Caco-2 (cell line): ENCODE measurements around the gene XPO1. TPM values are rescaled to one million over a fixed set of nuclear protein-coding genes. Genes with fewer than 3 reads are reported as not detected.
"Not testable (repeated sequence)": the region's sequence is repeated elsewhere in the genome, so short reads cannot be mapped to it uniquely, and the experiment has no call there.

ENCODE experiments used
- BruUV-seq: library from RNA; stranded (reverse); fragments of 400-500 nt; replicated peaks from 2 replicates; lab custom pipeline; 2021; lab: Mats Ljungman, UMichigan
- CTCF ChIA-PET: fragments of 300-600 bp; sonication (Branson Sonifier 250); formaldehyde crosslinking; loops from one replicate; lab custom pipeline; 2022; ENCODE audit warnings: antibody characterized with exemption; lab: Charles Lee
- POLR2A ChIA-PET: fragments of 300-600 bp; sonication (Branson Sonifier 250); formaldehyde crosslinking; loops from one replicate; lab custom pipeline; 2022; ENCODE audit warnings: antibody characterized with exemption; lab: Charles Lee
- DNase-seq, 2 experiments: peaks; one replicate each; pipeline versions ENCODE4 v3.0.0 to v3.0.0-alpha.2; 2020 to 2022
- H3K27me3 ChIP-seq: replicated peaks from 2 replicates; pipeline ENCODE4 v1.6.0; 2011; ENCODE audit warnings: low read length; ENCODE audit not compliant: control insufficient read depth, insufficient read depth
- H3K36me3 ChIP-seq: 2 replicates; pipeline ENCODE4 v1.5.1; 2011; ENCODE audit warnings: low read length; ENCODE audit not compliant: control insufficient read depth, insufficient read depth
- H3K4me1 ChIP-seq: fragments of 250-450 bp; sonication (Bioruptor Pico); 2 replicates; pipeline ENCODE4 v1.5.1; 2020; ENCODE audit warnings: mild to moderate bottlenecking
- H3K4me3 ChIP-seq: 2 replicates; pipeline ENCODE4 v1.5.1; 2011; ENCODE audit warnings: low read depth, mild to moderate bottlenecking, control low read depth, low read length
- H3K9me3 ChIP-seq: fragments of 250-450 bp; sonication (Bioruptor Pico); 2 replicates; pipeline ENCODE4 v1.5.1; 2020; ENCODE audit warnings: mild to moderate bottlenecking, moderate library complexity
- H3K27ac Mint-ChIP-seq: one replicate; pipeline ENCODE4 v1.8.0; 2022; ENCODE audit warnings: mixed read lengths; ENCODE audit not compliant: unreplicated experiment
- H3K27me3 Mint-ChIP-seq: one replicate; pipeline ENCODE4 v1.8.0; 2022; ENCODE audit warnings: mixed read lengths; ENCODE audit not compliant: insufficient read depth, unreplicated experiment
- H3K36me3 Mint-ChIP-seq: one replicate; pipeline ENCODE4 v1.8.0; 2022; ENCODE audit warnings: mild to moderate bottlenecking, mixed read lengths; ENCODE audit not compliant: insufficient read depth, unreplicated experiment
- H3K4me1 Mint-ChIP-seq: one replicate; pipeline ENCODE4 v1.8.0; 2022; ENCODE audit warnings: low read depth, mixed read lengths; ENCODE audit not compliant: unreplicated experiment
- H3K4me3 Mint-ChIP-seq: one replicate; pipeline ENCODE4 v1.8.0; 2022; ENCODE audit warnings: mild to moderate bottlenecking, moderate library complexity, mixed read lengths; ENCODE audit not compliant: unreplicated experiment
- H3K9me3 Mint-ChIP-seq: one replicate; pipeline ENCODE4 v1.8.0; 2022; ENCODE audit warnings: mixed read lengths; ENCODE audit not compliant: unreplicated experiment
- CTCF ChIP-seq, 2 experiments: fragments of 200-600 bp in 1 of 2; IDR thresholded peaks; 1 replicate in 1 of 2; 2 replicates in 1 of 2; pipeline versions ENCODE4 v1.5.1 to v1.8.0; 2011 to 2022; ENCODE audit warnings: antibody characterized with exemption in 1 of 2, control low read depth in 1 of 2, inconsistent platforms in 1 of 2, low read depth in 1 of 2, low read length in 1 of 2, mild to moderate bottlenecking in 1 of 2, moderate library complexity in 1 of 2; ENCODE audit not compliant: insufficient read depth in 1 of 2, severe bottlenecking in 1 of 2, unreplicated experiment in 1 of 2
- intact Hi-C: fragments of 100-400 bp; cut with micrococcal nuclease; formaldehyde crosslinking; loops from one replicate; pipeline ENCODE4 v1.10.0; 2022; ENCODE audit not compliant: unreplicated experiment
- total RNA-seq: library from RNA; stranded (reverse); gene quantifications from 2 replicates; pipeline ENCODE4 v1.2.3, GENCODE V29; 2022

XPO1 gene
- total RNA-seq, 1 experiment from 2014 or later = 218 TPM

- Histone ChIP-seq H3K9me3 (no peaks in the 10 kb centered on the region), H3K27me3 (no peaks in the 10 kb centered on the region), H3K4me3 (peak overlapping the region; percentile 96), H3K4me1 (peaks cover 16% of the 10 kb centered on the region), H3K36me3 (no peaks in the 10 kb centered on the region)
- Mint-ChIP-seq H3K27ac (peak overlapping the region; percentile 100), H3K4me1 (peaks cover 9% of the 10 kb centered on the region), H3K4me3 (peak overlapping the region; percentile 100), H3K9me3 (no peaks in the 10 kb centered on the region), H3K27me3 (no peaks in the 10 kb centered on the region), H3K36me3 (peaks cover 80% of the 10 kb centered on the region)
- DNase-seq = peak; percentile 91 to 95
- POLR2A ChIA-PET = no interaction called here
- BruUV-seq = no TSS peak
- intact Hi-C loops = loop anchor here (2.0 to 10.0 kb wide), 2 partner anchors 44 to 186 kb away; no protein-coding TSS in a partner anchor
- CTCF ChIA-PET = no interaction called here
- TF ChIP-seq CTCF (IDR thresholded peaks at IDR 0.05; ENCODE audit: insufficient read depth in 1 of 2, low read depth in 1 of 2, low read length in 1 of 2, severe bottlenecking in 1 of 2, unreplicated experiment in 1 of 2) = no peak
Observed at GRCh38 chr2:61470122-61470951, 67.8 kb downstream of the XPO1 start.

DNA sequence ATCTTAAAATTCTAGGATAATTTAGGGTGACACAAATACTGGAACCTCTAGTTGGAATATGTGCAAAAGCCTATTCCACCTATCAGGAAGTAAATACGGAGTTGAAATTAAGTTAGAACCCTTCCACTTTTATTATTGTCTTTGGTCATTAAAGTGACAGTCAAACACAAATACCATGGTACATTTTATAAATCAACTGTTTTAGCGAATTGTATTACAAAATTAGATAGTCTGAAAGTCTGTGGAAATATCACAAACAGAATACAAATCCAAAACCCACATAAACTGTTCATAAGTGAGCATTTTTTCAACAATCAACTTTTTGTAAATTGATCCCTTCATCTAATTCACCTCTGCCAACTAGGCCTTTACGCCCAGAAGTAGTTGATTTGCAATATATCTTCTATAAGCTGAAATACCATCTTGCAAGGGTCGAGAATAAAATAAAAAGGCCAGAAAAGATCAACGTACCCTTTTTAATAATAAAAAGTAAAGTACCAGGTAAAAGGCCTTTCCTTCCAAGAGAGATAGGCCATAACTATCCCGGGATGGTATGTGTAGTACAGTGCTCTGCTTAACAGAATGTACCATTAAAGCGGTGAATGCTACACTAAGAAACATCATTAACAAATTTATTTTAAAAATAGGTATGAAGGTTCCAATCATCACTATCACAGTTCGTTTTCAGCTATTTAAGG lies 68.6 kb downstream of the XPO1 start:
- H3K36me3 ChIP-seq = no peaks in the 10 kb centered on the region
- POLR2A ChIA-PET = no interaction called here
- CTCF ChIA-PET = no interaction called here
- Mint-ChIP-seq H3K4me1 (peaks cover 11% of the 10 kb centered on the region), H3K4me3 (peak overlapping the region; percentile 100), H3K27ac (peak overlapping the region; percentile 100), H3K27me3 (no peaks in the 10 kb centered on the region), H3K9me3 (no peaks in the 10 kb centered on the region), H3K36me3 (peaks cover 75% of the 10 kb centered on the region)
- TF ChIP-seq CTCF (IDR thresholded peaks at IDR 0.05; ENCODE audit: insufficient read depth in 1 of 2, low read depth in 1 of 2, low read length in 1 of 2, severe bottlenecking in 1 of 2, unreplicated experiment in 1 of 2) = no peak
- H3K4me1 ChIP-seq = peaks cover 16% of the 10 kb centered on the region
- peak overlapping the region; percentile 96 for H3K4me3 ChIP-seq
- no peaks in the 10 kb centered on the region for H3K27me3 ChIP-seq
- DNase-seq = no peak
- BruUV-seq = TSS peak; percentile 52
- intact Hi-C loops = loop anchor here (2.0 to 10.0 kb wide), 2 partner anchors 43 to 185 kb away; no protein-coding TSS in a partner anchor
- no peaks in the 10 kb centered on the region for H3K9me3 ChIP-seq

DNA sequence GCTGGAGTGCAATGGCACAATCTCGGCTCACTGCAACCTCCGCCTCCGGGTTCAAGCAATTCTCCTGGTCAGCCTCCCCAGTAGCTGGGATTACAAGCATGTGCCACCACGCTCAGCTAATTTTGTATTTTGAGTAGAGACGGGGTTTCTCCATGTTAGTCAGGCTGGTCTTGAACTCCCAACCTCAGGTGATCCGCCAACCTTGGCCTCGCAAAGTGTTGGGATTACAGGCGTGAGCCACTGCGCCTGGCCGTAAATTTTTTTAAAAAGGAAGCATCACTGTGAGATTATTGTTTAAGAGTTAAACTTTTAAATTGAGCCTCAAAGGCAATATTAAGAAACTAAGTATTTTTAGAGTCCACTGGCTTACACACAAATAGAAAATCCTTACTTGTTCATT lies 69.9 kb downstream of the XPO1 start:
- H3K4me3 Mint-ChIP-seq, POLR2A ChIA-PET, H3K27ac Mint-ChIP-seq, H3K9me3 Mint-ChIP-seq, H3K36me3 ChIP-seq, DNase-seq, H3K9me3 ChIP-seq, CTCF ChIA-PET, BruUV-seq, H3K27me3 Mint-ChIP-seq, intact Hi-C loops, H3K4me3 ChIP-seq, H3K27me3 ChIP-seq: not testable (repeated sequence)
- Mint-ChIP-seq H3K4me1 (peaks cover 17% of the 10 kb centered on the region), H3K36me3 (peaks cover 72% of the 10 kb centered on the region)
- H3K4me1 ChIP-seq = peaks cover 21% of the 10 kb centered on the region
